ENCODE data around the gene RTKN2.
"Not testable (repeated sequence)": the region's sequence is repeated elsewhere in the genome, so short reads cannot be mapped to it uniquely, and the experiment has no call there.

The RTKN2 gene, protein sequence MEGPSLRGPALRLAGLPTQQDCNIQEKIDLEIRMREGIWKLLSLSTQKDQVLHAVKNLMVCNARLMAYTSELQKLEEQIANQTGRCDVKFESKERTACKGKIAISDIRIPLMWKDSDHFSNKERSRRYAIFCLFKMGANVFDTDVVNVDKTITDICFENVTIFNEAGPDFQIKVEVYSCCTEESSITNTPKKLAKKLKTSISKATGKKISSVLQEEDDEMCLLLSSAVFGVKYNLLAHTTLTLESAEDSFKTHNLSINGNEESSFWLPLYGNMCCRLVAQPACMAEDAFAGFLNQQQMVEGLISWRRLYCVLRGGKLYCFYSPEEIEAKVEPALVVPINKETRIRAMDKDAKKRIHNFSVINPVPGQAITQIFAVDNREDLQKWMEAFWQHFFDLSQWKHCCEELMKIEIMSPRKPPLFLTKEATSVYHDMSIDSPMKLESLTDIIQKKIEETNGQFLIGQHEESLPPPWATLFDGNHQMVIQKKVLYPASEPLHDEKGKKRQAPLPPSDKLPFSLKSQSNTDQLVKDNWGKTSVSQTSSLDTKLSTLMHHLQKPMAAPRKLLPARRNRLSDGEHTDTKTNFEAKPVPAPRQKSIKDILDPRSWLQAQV

DNA sequence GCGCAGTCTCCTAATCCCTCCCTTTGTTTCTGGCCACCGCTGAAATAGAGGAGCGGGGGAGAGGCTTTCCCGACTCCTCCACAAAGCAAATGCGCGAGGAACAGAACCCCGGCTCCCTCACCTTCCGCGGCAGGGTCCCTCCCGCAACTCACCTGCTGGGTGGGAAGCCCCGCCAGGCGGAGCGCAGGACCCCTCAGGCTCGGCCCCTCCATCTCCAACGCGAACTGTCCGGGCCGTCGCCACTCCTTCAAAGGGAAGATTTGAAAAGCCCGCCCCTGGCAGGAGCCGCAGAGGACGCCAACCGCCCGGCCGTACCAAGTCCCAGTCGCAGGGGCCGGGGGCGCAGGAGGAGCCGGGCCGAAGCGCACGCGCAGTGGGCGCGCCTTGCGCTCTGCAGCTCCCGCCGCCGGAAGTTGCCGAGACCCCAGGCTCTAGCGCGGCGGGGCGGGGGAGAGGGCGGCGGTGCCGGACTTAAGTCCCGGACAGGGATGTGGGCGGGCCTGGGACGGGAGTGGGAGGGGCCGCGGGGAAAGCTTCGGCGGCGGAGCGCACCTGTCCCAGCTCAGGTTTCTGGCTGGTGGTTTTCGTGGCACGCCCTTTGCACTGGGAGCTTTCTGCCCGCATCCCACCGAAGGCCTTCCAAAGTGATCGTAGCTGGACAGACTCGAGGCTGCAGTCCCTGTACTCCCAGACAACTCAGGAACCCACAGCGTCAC is at the start of gene RTKN2:
Gene RTKN2, minus strand, starts transcription at position 446 of the 716 bp plus-strand sequence. Its CDS starts 234 bp downstream, at position 212.
- DNase-seq, result peak; percentile 76

DNA sequence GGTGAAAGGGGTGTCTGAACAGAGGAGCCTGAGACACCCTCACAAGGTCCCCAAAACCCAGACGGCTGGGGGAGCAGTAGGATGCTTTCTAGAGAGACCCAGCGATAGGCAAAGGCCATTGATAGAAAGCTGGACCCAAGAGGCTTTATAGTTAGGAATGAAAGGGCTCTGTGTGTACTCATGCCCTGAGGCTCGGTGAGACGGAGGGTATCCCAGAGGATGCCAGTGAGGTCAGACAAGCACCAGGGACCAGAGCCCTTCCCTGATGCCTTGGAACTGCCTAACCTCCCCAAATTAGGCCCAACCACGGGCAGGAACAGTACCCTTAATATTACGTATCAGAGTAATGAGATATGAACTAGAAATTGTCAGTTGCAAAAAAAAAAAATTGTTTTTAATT is 48.6 kb upstream of the RTKN2 start:
- no peak for DNase-seq

DNA sequence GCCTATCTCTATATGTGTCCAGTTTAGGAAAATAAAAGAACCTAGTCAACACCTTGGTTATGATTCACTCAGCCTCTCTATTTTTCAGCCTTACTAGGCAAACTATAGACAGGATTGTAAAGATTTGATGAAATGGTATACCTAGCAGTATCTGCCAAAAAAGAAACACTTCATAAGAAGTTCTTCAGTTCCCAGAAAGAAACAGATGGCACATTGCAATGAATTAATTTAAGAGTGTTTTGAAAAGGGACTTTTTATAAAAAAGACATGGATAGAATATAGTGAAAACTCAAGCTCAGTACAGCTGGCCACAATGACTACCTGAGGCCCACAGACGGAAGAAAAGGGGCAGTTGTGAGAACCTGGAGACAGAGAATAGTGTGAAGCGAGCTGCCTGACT is 40.6 kb upstream of the RTKN2 start:
- no peak for DNase-seq

DNA sequence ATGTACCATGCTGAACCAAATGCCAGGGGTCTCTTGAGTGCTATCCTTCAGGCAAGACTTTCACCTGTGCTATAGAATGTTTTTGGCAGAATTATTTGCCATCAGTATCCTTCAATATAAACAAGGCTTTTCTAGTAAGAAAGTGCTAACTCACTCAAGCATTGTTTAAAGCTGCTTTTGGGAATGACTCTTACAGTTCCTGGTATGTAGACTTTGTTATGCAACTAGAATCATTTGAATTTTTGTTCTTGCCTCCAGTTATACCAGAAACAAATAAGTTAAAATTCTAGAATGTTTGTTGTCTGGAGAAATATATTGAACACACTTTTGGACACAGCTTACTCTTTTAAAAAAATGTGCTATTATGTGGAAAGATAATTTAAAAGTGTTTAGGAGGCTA is 39.5 kb upstream of the RTKN2 start:
- no peak for DNase-seq

DNA sequence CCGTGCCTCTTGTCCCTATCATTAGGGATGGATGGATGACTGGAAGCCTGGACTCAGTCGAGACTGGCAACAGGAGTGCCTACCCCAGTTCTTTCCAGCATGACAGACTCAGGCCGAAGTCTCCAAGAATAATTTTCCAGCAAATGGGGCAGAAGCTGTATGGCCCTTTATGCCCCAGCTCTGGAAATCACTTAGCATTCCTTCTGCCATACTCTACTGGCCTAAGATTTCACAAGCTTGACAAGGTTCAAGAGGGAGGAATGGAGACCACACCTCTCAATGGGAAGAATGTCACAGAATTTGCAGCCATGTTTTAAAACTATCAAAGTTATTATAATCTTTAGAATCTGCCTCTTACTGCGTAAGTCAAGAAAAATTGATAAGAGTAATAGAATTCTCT is 39.0 kb upstream of the RTKN2 start:
- DNase-seq, result no peak

DNA sequence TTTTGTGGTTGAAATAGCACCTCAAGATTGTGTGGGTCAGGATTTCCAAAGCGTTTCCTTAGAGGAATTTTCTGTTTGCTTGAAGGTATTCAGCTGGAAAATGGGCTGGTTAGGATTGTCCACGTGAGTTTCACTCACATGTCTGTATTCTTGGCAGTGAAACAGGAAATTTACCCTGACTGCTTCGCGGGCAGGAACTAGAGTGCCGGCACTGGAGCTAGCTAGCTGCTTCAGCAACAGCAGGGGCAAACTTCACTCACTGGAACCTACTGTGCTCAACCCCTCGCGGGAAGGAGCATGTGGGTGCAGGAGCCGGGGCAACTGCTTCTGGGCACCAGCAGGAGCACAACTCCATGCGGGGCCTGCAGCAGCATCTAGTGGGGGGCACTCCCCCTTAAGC is 38.0 kb upstream of the RTKN2 start:
- DNase-seq, result peak; percentile 7

DNA sequence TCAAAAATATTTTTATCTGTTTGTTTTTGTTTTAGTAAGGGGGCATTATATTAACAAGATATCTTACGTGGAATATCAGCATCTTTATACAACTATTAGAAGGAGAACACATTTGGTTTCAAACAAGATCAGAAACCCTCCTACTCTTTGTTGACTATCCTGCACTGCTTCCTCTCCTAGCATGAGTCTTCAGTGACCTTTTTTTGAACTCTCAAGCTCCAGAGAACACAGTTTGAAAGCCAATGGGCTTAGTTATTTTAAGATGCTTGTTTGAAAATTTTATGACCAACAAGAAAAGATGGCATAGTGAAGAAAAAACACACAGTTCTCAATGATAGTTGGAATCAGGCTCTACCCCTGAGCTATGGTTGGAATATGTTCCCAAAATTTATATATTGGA is 37.2 kb upstream of the RTKN2 start:
- no peak for DNase-seq

DNA sequence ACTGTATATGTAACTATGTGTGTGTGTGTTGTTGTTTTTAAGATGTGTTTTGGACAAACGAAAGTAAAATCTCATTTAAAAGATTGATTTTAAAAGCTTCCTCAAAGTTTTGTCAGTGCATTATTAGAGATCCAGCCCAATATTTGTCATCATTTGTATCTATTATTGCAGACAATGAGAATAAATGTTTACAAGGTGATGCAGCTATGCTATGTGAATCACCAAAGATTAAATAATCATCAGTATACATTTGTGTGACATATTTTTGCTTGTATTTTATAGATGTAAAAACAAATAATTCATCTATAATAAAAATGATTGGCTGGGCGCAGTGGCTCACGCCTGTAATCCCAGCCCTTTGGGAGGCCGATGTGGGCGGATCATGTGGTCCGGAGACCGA is 35.3 kb upstream of the RTKN2 start:
- no peak for DNase-seq

DNA sequence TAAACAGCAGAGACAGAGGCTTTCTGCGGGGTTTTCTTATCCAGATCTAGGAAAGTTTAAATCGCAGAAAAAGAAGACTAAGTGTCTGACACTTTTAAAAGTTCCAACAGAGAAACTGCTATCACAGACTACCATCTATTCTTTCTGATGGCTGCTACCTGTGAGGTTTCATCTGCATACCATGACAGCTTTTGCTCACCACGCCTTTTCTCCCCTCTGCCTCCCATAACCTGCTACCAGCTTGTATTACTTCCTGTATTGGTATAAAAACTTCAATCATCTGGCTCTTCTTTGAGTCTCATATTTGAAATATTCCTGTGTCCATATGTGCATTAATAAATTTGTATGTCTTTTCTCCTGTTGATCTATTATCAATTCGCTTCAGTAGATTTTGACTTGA is 34.1 kb upstream of the RTKN2 start:
- no peak for DNase-seq

DNA sequence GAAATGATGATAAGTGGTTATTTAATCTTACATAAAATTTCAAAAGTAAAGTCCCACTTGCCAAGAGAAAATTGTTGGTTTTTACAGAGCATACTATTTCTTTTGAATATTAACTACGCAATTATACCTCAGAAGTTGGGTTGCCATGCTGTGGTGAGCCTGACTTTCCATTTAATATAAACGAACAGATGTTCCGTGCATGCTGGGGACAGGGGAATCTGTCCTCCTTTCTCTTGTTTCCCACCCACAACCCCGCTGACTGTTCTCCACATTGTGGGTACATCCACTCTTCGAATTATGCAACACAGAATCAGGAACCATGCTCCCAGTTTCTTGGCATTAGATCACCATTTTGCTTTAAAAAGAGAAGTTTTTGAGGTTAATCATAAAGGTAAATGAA is 29.2 kb upstream of the RTKN2 start:
- no peak for DNase-seq

DNA sequence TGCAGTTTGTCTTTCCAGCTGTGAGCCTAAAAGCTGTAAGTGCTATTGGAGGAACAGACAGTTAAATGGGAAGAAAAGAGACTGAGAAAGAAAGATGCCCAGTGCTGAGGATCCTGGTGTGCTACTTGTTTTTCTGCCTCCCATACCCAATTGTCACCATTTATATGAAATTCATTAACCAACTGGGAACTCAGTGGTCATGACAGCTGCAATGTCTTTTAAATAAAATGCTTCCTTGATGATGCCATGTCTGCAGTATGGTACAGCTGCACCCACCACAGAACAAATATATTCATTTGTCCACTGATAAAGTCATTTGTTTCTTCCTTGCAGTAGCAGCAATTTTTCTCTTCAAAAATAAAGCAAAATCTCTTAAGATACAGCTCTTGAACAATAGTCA is 15.6 kb upstream of the RTKN2 start:
- DNase-seq, result no peak

DNA sequence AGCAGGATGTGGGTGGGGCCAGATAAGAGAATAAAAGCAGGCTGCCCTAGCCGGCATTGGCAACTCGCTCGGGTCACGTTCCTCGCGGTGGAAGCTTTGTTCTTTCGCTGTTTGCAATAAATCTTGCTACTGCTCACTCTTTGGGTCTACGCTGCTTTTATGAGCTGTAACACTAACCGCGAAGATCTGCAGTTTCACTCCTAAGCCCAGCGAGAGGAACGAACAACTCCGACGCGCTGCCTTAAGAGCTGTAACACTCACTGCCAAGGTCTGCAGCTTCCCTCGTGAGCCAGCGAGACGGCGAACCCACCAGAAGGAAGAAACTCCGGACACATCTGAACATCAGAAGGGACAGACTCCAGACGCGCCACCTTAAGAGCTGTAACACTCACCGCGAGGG is 12.7 kb upstream of the RTKN2 start:
- DNase-seq, result not testable (repeated sequence)

DNA sequence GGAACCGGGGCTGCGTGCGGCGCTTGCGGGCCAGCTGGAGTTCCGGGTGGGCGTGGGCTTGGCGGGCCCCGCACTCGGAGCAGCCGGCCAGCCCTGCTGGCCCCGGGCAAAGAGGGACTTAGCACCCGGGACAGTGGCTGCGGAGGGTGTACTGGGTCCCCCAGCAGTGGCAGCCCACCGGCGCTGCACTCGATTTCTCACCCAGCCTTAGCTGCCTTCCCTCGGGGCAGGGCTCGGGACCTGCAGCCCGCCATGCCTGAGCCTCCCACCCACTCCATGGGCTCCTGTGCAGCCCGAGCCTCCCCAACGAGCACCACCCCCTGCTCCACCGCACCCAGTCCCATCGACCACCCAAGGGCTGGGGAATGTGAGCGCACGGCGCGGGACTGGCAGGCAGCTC is 11.7 kb upstream of the RTKN2 start:
- not testable (repeated sequence) for DNase-seq

DNA sequence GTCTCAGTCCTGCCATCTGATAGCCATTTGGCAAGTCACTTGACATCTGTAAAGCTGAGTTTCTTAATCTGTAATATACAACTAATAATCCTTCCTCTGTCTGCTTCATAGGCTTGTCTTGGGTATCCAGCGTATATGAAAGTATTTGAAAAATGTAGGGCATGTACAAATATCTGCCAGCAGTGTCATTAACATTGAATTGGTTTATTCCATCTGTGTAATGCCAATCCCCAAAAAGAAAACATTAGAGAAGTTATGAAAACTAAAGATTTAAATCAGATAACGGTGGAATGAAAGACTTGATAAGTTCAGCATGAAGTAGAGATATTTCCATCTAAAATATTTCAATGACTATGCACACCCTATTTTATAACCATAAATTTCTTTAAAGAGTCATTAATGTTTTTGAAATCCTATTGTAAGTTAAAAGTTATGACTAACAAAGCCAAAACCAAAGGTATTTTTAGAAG is 9.8 kb upstream of the RTKN2 start:
- no peak for DNase-seq

DNA sequence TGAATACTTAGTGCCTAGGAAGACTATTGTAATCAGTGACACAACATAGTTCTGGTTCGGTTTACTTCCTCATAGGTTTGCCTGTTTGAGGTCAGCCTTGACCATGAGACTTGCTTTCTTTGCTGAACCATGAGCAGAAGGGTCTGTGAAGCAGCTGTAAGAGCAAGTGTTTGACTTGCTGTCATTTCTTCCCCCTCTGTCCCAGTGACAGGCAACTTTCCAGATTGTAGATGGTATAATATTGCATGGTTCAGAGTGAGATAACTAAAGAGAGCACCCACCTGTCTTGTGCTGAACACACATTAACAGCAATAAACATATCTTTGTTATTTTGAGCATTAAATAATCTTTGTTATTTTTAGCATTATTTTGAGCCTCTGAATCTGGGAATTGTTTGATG is 9.3 kb upstream of the RTKN2 start:
- no peak for DNase-seq

DNA sequence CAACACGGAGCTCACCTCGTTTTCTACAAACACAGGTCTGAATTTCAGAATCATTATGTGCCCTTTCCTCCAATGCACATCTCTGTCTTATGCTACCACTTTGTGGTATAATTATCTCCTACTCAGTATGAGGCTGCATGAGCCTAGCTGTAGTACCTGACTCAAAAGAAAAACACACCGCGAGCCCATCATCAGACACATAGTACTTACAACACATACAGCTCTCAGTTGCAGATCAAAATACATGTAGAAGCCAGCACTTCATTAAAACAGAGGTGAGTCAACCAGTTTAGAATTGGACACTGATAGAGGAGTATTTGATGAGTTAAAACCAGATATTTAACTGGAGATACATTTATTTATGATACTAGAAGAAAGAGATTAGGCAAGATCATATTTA is 1.4 kb upstream of the RTKN2 start:
- DNase-seq, result no peak

DNA sequence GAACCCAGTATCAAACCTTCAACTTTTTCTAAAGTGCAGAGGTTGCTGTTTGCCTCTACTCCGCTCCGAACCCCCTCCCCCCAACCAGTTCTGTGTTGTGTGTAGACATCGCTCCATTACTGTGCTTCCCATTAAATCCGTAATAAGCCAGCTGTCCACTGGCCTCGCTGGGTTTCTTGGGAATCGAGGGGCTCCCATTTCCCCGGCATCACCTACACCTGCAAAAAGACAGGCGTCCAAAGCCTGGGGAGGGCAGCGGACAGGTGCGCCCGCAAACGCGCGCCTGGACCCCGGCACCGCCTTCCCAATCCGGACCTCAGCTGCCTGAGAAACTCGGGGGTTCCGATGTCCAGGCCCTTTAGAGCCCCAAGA is 631 bp downstream of the RTKN2 start:
- no peak for DNase-seq

DNA sequence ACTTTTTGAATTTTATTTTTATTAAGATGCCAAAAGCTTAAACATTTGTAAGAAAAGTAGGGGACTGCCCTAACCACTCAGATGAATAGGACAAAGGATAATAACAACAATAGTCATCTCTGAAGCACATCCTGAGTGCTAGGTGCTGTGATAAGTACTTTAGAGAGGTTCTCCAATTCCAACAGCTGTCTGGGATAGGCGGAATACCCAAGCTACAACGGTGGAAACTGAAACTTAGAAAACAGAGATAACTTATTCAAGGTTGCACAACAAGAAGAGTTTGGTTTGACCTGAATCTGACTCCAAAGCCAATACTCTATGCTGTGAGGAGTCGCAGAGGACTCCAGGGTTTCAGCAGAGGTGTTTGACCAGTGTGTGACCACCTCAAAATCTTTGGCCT is 2.0 kb downstream of the RTKN2 start:
- no peak for DNase-seq

DNA sequence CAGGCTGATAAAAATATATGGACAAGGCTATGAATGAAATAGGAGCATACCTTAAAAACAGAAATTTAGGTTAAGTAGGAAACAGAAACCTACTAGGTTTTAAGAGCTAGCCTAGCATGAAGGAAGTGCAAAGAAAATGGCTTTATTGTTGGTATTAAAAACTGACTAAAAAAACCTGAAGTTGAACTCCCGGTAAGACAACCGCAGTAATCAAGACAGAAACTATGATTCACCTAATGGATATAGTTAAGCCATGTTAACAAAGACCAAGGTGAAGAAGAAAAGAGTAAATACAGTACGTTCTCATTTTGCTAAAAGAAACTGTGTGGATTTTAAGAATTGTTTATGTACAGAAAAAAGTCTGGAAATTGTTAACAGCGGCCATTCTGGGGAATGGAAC is 2.5 kb downstream of the RTKN2 start:
- DNase-seq, result no peak

DNA sequence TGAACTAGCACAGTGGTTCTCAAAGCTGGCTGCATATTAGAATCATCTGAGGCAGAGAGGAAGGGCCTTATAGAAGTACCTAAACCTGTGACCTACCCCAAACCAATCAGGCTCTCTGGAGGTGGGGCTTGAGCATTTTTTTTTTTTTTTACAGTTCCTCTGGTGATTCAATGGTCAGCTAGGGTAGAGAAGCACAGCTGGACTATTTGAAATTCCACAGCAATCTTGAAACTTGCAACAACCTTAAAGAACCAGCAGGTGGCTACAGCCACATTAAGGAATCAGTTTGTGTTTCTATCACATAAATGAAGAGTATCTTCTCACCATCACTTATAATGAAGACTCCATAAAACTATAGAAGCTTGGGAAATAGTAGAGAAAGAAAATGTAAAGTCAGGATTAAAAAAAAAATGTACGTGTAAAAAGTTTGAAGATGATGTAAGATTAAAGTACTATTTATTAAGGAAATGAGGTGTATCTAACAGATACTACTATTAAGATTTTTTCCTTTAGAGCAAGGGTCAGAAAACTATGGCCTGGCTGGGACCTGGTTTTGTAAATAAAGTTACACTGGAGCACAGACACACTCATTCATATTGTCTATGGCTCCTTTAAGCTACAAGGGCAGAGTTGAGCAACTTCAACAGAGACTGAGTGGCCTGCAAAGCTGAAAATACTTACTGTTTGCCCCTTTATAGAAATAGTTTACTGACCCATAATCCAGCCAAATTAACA is 3.8 kb downstream of the RTKN2 start:
- DNase-seq, result peak; percentile 30

DNA sequence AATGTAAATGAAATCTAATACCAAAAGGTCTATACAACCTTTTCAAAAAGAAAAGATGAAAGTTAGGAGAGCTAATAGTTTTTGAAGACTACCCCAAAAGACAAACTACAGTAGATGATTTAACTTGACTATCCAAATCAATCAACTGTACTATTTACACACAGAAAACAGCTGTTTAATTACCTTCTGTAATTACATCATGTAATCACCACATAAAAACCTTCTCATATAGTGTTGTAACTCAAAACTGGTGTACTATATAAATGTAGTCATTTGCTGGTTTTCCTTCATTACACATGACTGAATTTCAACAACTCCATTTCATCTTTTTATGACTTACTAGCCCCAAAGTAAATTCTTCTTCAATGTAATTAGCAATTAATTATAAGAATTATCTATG is 4.5 kb downstream of the RTKN2 start:
- no peak for DNase-seq

DNA sequence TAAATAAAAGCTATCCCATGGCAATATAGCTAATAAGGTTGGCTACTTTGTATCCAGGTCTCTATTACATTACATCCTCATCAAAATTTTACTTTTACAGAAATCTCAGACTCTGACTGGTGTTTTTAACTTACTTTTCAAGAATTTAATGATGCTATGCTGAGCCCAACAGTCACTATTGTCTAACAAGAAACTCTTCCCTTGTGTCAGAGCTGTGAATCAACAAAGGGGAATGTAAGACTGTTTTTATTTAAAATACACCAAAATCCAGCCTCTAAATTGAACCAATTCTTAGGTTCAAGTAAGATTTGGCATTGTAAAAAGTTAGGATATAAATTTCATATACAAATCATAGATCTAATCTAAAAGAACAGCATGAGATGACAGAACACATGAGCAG is 7.0 kb downstream of the RTKN2 start:
- DNase-seq, result no peak

DNA sequence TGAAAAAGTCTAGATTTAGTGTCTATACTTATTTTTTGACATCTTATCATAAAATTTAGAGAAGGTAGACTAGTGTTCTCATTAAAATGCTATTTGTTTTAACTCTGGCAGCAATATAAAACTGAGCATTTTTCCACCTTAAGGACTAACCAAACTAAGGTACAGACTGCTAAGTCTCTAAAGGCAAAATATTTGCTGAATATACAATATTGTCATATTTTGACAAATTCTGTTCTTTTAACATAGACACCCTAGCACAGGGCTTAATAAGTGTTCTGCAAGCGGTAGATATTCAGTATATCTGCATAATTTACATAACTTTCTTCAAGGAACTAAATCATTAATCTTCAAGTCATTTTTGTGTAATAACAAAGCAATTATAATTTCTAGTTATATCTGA is 8.6 kb downstream of the RTKN2 start:
- DNase-seq, result no peak
